Right cardiac atrium (tissue), 5 donors: Measurements from ENCODE around the gene COL23A1. TPM values are rescaled to one million over a fixed set of nuclear protein-coding genes. Genes with fewer than 3 reads are reported as not detected.

Source experiments
- ATAC-seq, 2 donors: fragments of 200-7000 bp; cut with Tn5 transposase; one replicate each; pipeline versions ENCODE4 v1.8.0 to v1.9.1; 2020; ENCODE audit warnings: moderate library complexity in 2 of 2, mild to moderate bottlenecking in 1 of 2
- DNase-seq, 3 donors: peaks; one replicate each; pipeline ENCODE4 v3.0.0-alpha.2; 2020
- H3K27ac ChIP-seq: one replicate; pipeline ENCODE4 v1.5.1; 2013; ENCODE audit warnings: mild to moderate bottlenecking, low read length, control low read depth, moderate library complexity
- H3K27me3 ChIP-seq: one replicate; pipeline ENCODE4 v1.6.1; 2013; ENCODE audit not compliant: control insufficient read depth, insufficient read depth
- H3K4me1 ChIP-seq: one replicate; pipeline ENCODE4 v1.6.1; 2013; ENCODE audit warnings: low read length; ENCODE audit not compliant: control insufficient read depth, insufficient read depth
- H3K4me3 ChIP-seq: one replicate; pipeline ENCODE4 v1.5.1; 2013; ENCODE audit warnings: low read length, control low read depth
- H3K9me3 ChIP-seq: one replicate; pipeline ENCODE4 v1.6.1; 2013; ENCODE audit warnings: low read length; ENCODE audit not compliant: control insufficient read depth
- WGBS: extraction: QIAGEN DNeasy Blood & Tissue Kit; methylation state at CpG from one replicate; pipeline ENCODE4 v1.1.7; 2013; 5-methylcytosine and 5-hydroxymethylcytosine counted together
- intact Hi-C, 4 donors: fragments of 100-400 bp; cut with DNase I; formaldehyde crosslinking; loops; one replicate each; pipeline versions ENCODE4 v1.11.0 to v1.14.0; 2022 to 2023
- polyA plus RNA-seq: library from polyadenylated mRNA; stranded (reverse); fragments of 200-250 nt; gene quantifications from one replicate; pipeline ENCODE4 v1.2.3, GENCODE V29; 2013
- total RNA-seq, 4 donors: library from RNA; stranded (reverse); fragmentation: NEBNext Ultra II Directional; extraction: Animal tissue kit (Norgen Biotek cat#: 25700); gene quantifications; one replicate each; pipeline ENCODE4 v1.2.1, GENCODE V29; 2021
- donor health status: healthy with polysubstance abuse.
- donor health status: DM: no; HTN: yes; CAD: no.
- donor health status: DM: no; HTN: no; CAD: no.
- donor health status: DM: no; HTN: yes; CAD: no; lungs with severe emphysema.
- donor health status: DM: yes; HTN: yes; CAD: no.

The COL23A1 gene
- total and polyA plus RNA-seq, 5 donors = 2.5 to 13.6 (median 6.3) TPM

- no peaks in the 10 kb centered on the region for H3K27me3 ChIP-seq
- H3K4me3 ChIP-seq = no peak overlapping the region
- no peaks in the 10 kb centered on the region for H3K9me3 ChIP-seq
- intact Hi-C loops = no loop called here
- H3K27ac ChIP-seq = no peak overlapping the region
- H3K4me1 ChIP-seq = no peaks in the 10 kb centered on the region
- 77% methylated on average over 7 of the region's 7 CpGs for WGBS
- ATAC-seq (no peak), DNase-seq (no peak)
Observed at GRCh38 chr5:178440181-178440580, 150.0 kb downstream of the COL23A1 start.

GRCh38 chr5:178439493-178440180 is 150.6 kb downstream of the COL23A1 start:
- DNase-seq = no peak
- Histone ChIP-seq H3K4me1 (no peaks in the 10 kb centered on the region), H3K27ac (no peak overlapping the region), H3K4me3 (no peak overlapping the region), H3K27me3 (no peaks in the 10 kb centered on the region), H3K9me3 (no peaks in the 10 kb centered on the region)
- ATAC-seq = no peak
- intact Hi-C loops = no loop called here
- 57% methylated on average over 16 of the region's 16 CpGs for WGBS

- no peaks in the 10 kb centered on the region for H3K27me3 ChIP-seq
- ATAC-seq = no peak
- H3K27ac ChIP-seq = no peak overlapping the region
- H3K4me3 ChIP-seq = no peak overlapping the region
- DNase-seq = no peak
- H3K9me3 ChIP-seq = no peaks in the 10 kb centered on the region
- 86% methylated on average over 6 of the region's 6 CpGs for WGBS
- no peaks in the 10 kb centered on the region for H3K4me1 ChIP-seq
- intact Hi-C loops = no loop called here
Observed at GRCh38 chr5:178438796-178439195, 151.4 kb downstream of the COL23A1 start.

DNA sequence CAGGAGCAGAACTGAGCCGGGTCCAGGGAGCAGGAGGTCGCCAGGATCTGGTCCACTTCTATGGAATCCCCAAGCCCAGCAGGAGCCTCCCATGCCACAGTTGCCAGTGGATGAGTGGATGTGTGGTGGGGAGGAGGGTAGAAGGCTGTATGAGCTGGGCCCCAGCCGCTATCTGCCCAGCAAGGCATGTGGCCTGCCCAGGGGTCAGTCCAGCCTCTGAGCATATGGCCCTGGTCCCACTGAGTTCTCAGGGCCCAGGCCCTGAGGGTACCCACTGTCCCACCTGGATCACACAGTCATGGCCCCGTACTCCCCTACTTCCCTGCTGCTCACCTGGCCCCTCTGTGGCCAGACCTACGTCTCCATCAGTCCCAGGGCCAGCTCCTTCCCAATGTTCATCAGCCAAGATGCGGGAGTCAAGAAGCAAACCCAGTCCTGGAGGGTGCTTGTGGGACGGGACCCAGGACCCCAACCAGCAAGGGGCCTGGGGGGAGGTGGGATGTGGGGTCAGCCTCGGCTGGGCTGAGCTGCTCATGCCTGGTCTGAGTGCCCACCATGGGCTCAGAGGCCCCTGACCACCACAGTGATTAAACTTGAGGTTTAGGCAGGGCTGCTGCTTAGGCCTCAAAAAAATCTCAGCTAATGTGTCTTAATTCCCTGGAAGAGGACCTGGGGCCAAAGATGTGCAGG is 152.7 kb downstream of the COL23A1 start:
- Histone ChIP-seq H3K9me3 (no peaks in the 10 kb centered on the region), H3K4me3 (no peak overlapping the region), H3K4me1 (no peaks in the 10 kb centered on the region), H3K27ac (no peak overlapping the region), H3K27me3 (no peaks in the 10 kb centered on the region)
- DNase-seq (no peak), ATAC-seq (no peak)
- 94% methylated on average over 8 of the region's 8 CpGs for WGBS
- intact Hi-C loops = no loop called here

- no peak for DNase-seq
- Histone ChIP-seq H3K4me1 (no peaks in the 10 kb centered on the region), H3K4me3 (no peak overlapping the region), H3K27me3 (no peaks in the 10 kb centered on the region), H3K27ac (no peak overlapping the region), H3K9me3 (no peaks in the 10 kb centered on the region)
- 90% methylated on average over 13 of the region's 13 CpGs for WGBS
- intact Hi-C loops = no loop called here
- no peak for ATAC-seq
Observed at GRCh38 chr5:178436326-178436940, 153.8 kb downstream of the COL23A1 start.

GRCh38 chr5:178435321-178436238 is 154.6 kb downstream of the COL23A1 start:
- no peaks in the 10 kb centered on the region for H3K9me3 ChIP-seq
- no peak overlapping the region for H3K4me3 ChIP-seq
- 90% methylated on average over 22 of the region's 22 CpGs for WGBS
- intact Hi-C loops = no loop called here
- no peaks in the 10 kb centered on the region for H3K27me3 ChIP-seq
- no peaks in the 10 kb centered on the region for H3K4me1 ChIP-seq
- ATAC-seq = no peak
- no peak for DNase-seq
- no peak overlapping the region for H3K27ac ChIP-seq

GRCh38 chr5:178434851-178435250 is 155.3 kb downstream of the COL23A1 start:
- peak; percentile 69 to 89 (median 85) for DNase-seq
- 37% methylated on average over 17 of the region's 17 CpGs for WGBS
- H3K4me1 ChIP-seq = no peaks in the 10 kb centered on the region
- no peak overlapping the region for H3K27ac ChIP-seq
- no peaks in the 10 kb centered on the region for H3K27me3 ChIP-seq
- no peak overlapping the region for H3K4me3 ChIP-seq
- intact Hi-C loops = no loop called here
- peak; percentile 59 to 78 for ATAC-seq
- H3K9me3 ChIP-seq = no peaks in the 10 kb centered on the region

DNA sequence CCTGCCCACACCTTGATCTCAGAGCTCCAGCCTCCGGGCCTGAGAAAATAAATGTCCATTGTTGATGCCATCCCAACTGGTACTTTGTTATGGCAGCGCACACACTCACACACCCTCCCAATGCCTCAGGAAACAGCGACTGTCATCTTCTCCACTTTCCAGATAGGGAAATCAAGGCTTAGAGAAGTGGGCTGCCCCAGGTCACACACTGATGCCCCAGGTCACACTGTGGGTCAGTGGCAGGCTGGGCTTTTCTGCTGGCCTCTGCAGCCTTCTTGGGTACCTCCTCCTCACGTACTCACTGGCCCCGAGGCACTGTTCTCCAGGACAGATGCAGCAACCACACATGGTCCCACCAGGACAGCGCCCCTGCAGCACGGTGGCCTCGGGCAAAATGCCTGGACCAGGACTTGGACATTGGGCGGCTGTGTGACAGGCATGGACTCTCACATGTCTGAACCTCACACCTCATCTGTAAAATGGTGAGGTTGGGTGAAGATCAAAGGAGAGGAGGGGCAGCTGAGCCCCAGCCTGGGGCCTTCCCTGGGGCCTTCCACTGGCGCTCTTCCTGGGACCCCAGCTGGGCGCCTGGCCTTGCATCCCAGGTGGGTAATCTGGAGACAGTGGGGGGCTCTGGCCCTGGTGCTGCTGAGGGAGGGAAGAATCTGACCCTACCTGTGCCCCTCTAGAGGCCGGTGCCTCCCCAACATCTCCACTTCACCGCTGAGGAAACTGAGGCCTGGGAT is 156.0 kb downstream of the COL23A1 start:
- ATAC-seq (no peak), DNase-seq (no peak)
- no peak overlapping the region for H3K27ac ChIP-seq
- no peaks in the 10 kb centered on the region for H3K9me3 ChIP-seq
- no peaks in the 10 kb centered on the region for H3K27me3 ChIP-seq
- no peak overlapping the region for H3K4me3 ChIP-seq
- intact Hi-C loops = no loop called here
- peaks cover under 1% of the 10 kb centered on the region for H3K4me1 ChIP-seq
- 91% methylated on average over 13 of the region's 13 CpGs for WGBS

GRCh38 chr5:178433273-178433775 is 156.9 kb downstream of the COL23A1 start:
- DNase-seq = no peak
- Histone ChIP-seq H3K9me3 (no peaks in the 10 kb centered on the region), H3K4me1 (peaks cover 6% of the 10 kb centered on the region), H3K27ac (no peak overlapping the region), H3K27me3 (no peaks in the 10 kb centered on the region), H3K4me3 (no peak overlapping the region)
- intact Hi-C loops = no loop called here
- ATAC-seq = no peak
- 83% methylated on average over 7 of the region's 7 CpGs for WGBS
